ENCODE results near the gene SYNM. TPM values are rescaled to one million over a fixed set of nuclear protein-coding genes. Genes with fewer than 3 reads are reported as not detected.

Gene SYNM
- total RNA-seq, 1 experiment from 2014 or later: 1.9 TPM

GRCh38 chr15:99181545-99181971 lies 76.7 kb downstream of the SYNM start:
- Mint-ChIP-seq H3K27ac (peak overlapping the region in 1 of 3 experiments; percentile 72; a peak in 2 of 7 replicates), H3K36me3 (ENCODE audit: insufficient read depth in 1 of 3, low read depth in 3 of 3) (peaks cover 8 to 19% (median 17%) of the 10 kb centered on the region in 3 experiments; a peak in 6 of 7 replicates), H3K4me1 (peaks cover 14 to 20% of the 10 kb centered on the region in 2 experiments), H3K4me3 (no peak overlapping the region), H3K27me3 (ENCODE audit: low read depth) (no peaks in the 10 kb centered on the region), H3K9me3 (no peaks in the 10 kb centered on the region)
- Histone ChIP-seq H3K79me1 (ENCODE audit: insufficient read depth, low read depth, low read length, poor library complexity, severe bottlenecking) (no peaks in the 10 kb centered on the region), H3K56ac (ENCODE audit: insufficient read length, low read depth, low read length) (no peak overlapping the region), H3K79me2 (ENCODE audit: insufficient read depth, low read length) (no peaks in the 10 kb centered on the region), H3K14ac (ENCODE audit: insufficient read depth, low read length) (no peak overlapping the region), H3K4me2 (ENCODE audit: insufficient read depth, insufficient read length, low read length) (no peak overlapping the region), H3K27me3 (ENCODE audit: insufficient read depth, low read length) (no peaks in the 10 kb centered on the region), H3K27ac (ENCODE audit: insufficient read length, low read depth, low read length) (no peak overlapping the region), H3K23me2 (ENCODE audit: insufficient read length, low read depth, low read length, poor library complexity, severe bottlenecking) (no peaks in the 10 kb centered on the region), H4K5ac (ENCODE audit: insufficient read length, low read depth, low read length) (no peak overlapping the region), H3K9ac (ENCODE audit: extremely low read depth, insufficient read length, low read length) (no peak overlapping the region), H2BK15ac (ENCODE audit: low read depth, low read length) (no peak overlapping the region), H2BK12ac (ENCODE audit: insufficient read length, low read depth, low read length) (no peak overlapping the region), H3K23ac (ENCODE audit: insufficient read length, low read depth, low read length) (no peak overlapping the region), H4K20me1 (ENCODE audit: control insufficient read depth, insufficient read depth, insufficient read length) (no peaks in the 10 kb centered on the region), H2BK120ac (ENCODE audit: low read depth, low read length, poor library complexity, severe bottlenecking) (no peak overlapping the region), H3K9me3 (ENCODE audit: control insufficient read depth, low read depth, low read length) (no peaks in the 10 kb centered on the region), H2AK5ac (ENCODE audit: insufficient read length, low read length) (no peak overlapping the region), H3K4me1 (ENCODE audit: insufficient read depth, low read length) (peaks cover 4% of the 10 kb centered on the region; the same call in 1 of the 2 replicates), H4K91ac (ENCODE audit: insufficient read length, low read depth, low read length) (no peak overlapping the region), H2AFZ (ENCODE audit: low read length) (no peak overlapping the region), H3T11ph (ENCODE audit: low read length) (no peak overlapping the region), H2BK20ac (ENCODE audit: low read depth, low read length, poor library complexity, severe bottlenecking) (no peak overlapping the region), H2BK5ac (ENCODE audit: insufficient read length, low read length) (no peak overlapping the region), H3K18ac (ENCODE audit: insufficient read length, low read depth, low read length) (no peak overlapping the region), H3K4ac (ENCODE audit: low read depth, low read length) (no peak overlapping the region), H4K8ac (replicated peaks; ENCODE audit: insufficient read length, low read depth, low read length) (no peak overlapping the region)
- no peak for DNase-seq
- WGBS (ENCODE audit: extremely low coverage, insufficient read length, low lambda C conversion rate): no CpG with 5 or more reads among the region's 4 CpGs
- TF ChIP-seq, protein P1, sequence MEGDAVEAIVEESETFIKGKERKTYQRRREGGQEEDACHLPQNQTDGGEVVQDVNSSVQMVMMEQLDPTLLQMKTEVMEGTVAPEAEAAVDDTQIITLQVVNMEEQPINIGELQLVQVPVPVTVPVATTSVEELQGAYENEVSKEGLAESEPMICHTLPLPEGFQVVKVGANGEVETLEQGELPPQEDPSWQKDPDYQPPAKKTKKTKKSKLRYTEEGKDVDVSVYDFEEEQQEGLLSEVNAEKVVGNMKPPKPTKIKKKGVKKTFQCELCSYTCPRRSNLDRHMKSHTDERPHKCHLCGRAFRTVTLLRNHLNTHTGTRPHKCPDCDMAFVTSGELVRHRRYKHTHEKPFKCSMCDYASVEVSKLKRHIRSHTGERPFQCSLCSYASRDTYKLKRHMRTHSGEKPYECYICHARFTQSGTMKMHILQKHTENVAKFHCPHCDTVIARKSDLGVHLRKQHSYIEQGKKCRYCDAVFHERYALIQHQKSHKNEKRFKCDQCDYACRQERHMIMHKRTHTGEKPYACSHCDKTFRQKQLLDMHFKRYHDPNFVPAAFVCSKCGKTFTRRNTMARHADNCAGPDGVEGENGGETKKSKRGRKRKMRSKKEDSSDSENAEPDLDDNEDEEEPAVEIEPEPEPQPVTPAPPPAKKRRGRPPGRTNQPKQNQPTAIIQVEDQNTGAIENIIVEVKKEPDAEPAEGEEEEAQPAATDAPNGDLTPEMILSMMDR (conservative IDR thresholded peaks at IDR 0.05): no peak

Data from H9 (cell line).